A549 (cell line): ENCODE data around the gene RAB3IP. TPM values are rescaled to one million over a fixed set of nuclear protein-coding genes. Genes with fewer than 3 reads are reported as not detected.

Source experiments
- ATAC-seq, 2 experiments: fragments of 200-7000 bp in 1 of 2; fragments of >200 bp in 1 of 2; cut with Nextera tagmentation in 1 of 2; cut with Tn5 transposase in 1 of 2; 3 replicates each; pipeline versions ENCODE4 v1.8.0 to v1.9.1; 2018 to 2020; ENCODE audit warnings: mild to moderate bottlenecking in 1 of 2, moderate library complexity in 1 of 2
- CTCF ChIA-PET: fragments of 300-600 bp; sonication (Branson Sonifier 250); formaldehyde crosslinking; extraction: SDS; loops from one replicate; lab custom pipeline; 2021; ENCODE audit warnings: antibody characterized with exemption, inconsistent platforms; lab: Yijun Ruan, JAX
- POLR2A ChIA-PET: fragments of 350-600 bp; formaldehyde crosslinking; extraction: SDS; loops from one replicate; lab custom pipeline; 2021; ENCODE audit warnings: antibody characterized with exemption, inconsistent platforms; lab: Yijun Ruan, JAX
- DNase-seq, 2 experiments: peaks; one replicate each; pipeline versions ENCODE4 v3.0.0 to v3.0.0-alpha.2; 2011 to 2016; ENCODE audit warnings: low read depth in 1 of 2, low spot score in 1 of 2
- FAIRE-seq: peaks from 2 replicates; lab custom pipeline; 2011; peaks lifted over from hg19 to GRCh38; lab: Jason Lieb, UNC
- H3K27ac ChIP-seq, 2 experiments: fragments of >200 bp; sonication (Bioruptor Twin); formaldehyde crosslinking; 3 replicates each; pipeline ENCODE4 v1.5.1; 2016 to 2017
- H3K4me1 ChIP-seq: fragments of >200 bp; sonication (Bioruptor Twin); formaldehyde crosslinking; 3 replicates; pipeline ENCODE4 v1.6.1; 2016
- H3K4me2 ChIP-seq: fragments of >200 bp; sonication (Bioruptor Twin); formaldehyde crosslinking; 3 replicates; pipeline ENCODE4 v1.6.1; 2016
- H3K4me3 ChIP-seq: fragments of >200 bp; sonication (Bioruptor Twin); formaldehyde crosslinking; 3 replicates; pipeline ENCODE4 v1.5.1; 2016
- H3K9me3 ChIP-seq: fragments of >200 bp; sonication (Bioruptor Twin); formaldehyde crosslinking; 3 replicates; pipeline ENCODE4 v1.6.1; 2016
- CBX2 ChIP-seq: fragments of 200-600 bp; sonication (generic); IDR thresholded peaks from 2 replicates; pipeline ENCODE4 v1.6.1; 2016; ENCODE audit warnings: low read depth, mild to moderate bottlenecking, borderline replicate concordance
- CBX8 ChIP-seq: fragments of 200-600 bp; sonication (generic); IDR thresholded peaks from 2 replicates; pipeline ENCODE4 v1.6.1; 2016
- GATA3 ChIP-seq: IDR thresholded peaks from 2 replicates; pipeline ENCODE4 v1.6.1; 2012; ENCODE audit warnings: borderline replicate concordance
- HEYL ChIP-seq: fragments of 250-450 bp; sonication (Bioruptor Pico); IDR thresholded peaks from 2 replicates; pipeline ENCODE4 v1.8.0; 2021; ENCODE audit warnings: mild to moderate bottlenecking, moderate library complexity
- HOXA7 ChIP-seq: fragments of 250-450 bp; sonication (Bioruptor Pico); IDR thresholded peaks from 2 replicates; pipeline ENCODE4 v1.5.0; 2020; ENCODE audit warnings: mild to moderate bottlenecking, moderate library complexity
- HOXB5 ChIP-seq: fragments of 250-450 bp; sonication (Bioruptor Pico); IDR thresholded peaks from 2 replicates; pipeline ENCODE4 v1.5.0; 2020; ENCODE audit warnings: mild to moderate bottlenecking, moderate library complexity
- KDM1A ChIP-seq: fragments of 200-600 bp; sonication (generic); IDR thresholded peaks from 2 replicates; pipeline ENCODE4 v1.6.1; 2016; ENCODE audit warnings: low read depth, mild to moderate bottlenecking
- MAFK ChIP-seq: fragments of 450-650 bp; IDR thresholded peaks from 2 replicates; pipeline ENCODE4 v1.6.1; 2014; ENCODE audit not compliant: partially characterized antibody
- NFE2L2 ChIP-seq: fragments of 150-350 bp; conservative IDR thresholded peaks from 2 replicates; pipeline ENCODE4 v1.6.1; 2014; ENCODE audit warnings: low read length
- NR3C1 ChIP-seq: fragments of >200 bp; sonication (Bioruptor Twin); formaldehyde crosslinking; IDR thresholded peaks from 3 replicates; pipeline ENCODE4 v1.6.1; 2017
- POLR2A ChIP-seq: IDR thresholded peaks from 2 replicates; pipeline ENCODE4 v1.6.1; 2012; ENCODE audit warnings: mild to moderate bottlenecking, low read length
- RARB ChIP-seq: fragments of 250-450 bp; sonication (Bioruptor Pico); IDR thresholded peaks from 2 replicates; pipeline ENCODE4 v1.8.0; 2021; ENCODE audit warnings: mild to moderate bottlenecking, moderate library complexity
- SMC3 ChIP-seq: fragments of >200 bp; sonication (Bioruptor Twin); formaldehyde crosslinking; IDR thresholded peaks from 3 replicates; pipeline ENCODE4 v1.6.1; 2018; ENCODE audit warnings: inconsistent platforms
- TFCP2L1 ChIP-seq: fragments of 250-450 bp; sonication (Bioruptor Pico); IDR thresholded peaks from 2 replicates; pipeline ENCODE4 v1.5.0; 2021; ENCODE audit warnings: mild to moderate bottlenecking
- ZNF302 ChIP-seq: fragments of 250-450 bp; sonication (Bioruptor Pico); IDR thresholded peaks from 2 replicates; pipeline ENCODE4 v1.9.0; 2021; ENCODE audit warnings: inconsistent platforms, mild to moderate bottlenecking, moderate library complexity
- ZSCAN20 ChIP-seq: fragments of 250-450 bp; sonication (Bioruptor Pico); IDR thresholded peaks from 2 replicates; pipeline ENCODE4 v1.8.0; 2022; ENCODE audit warnings: mild to moderate bottlenecking, moderate library complexity
- WGBS: methylation state at CpG from one replicate; pipeline ENCODE4 v1.1.6; 2017; ENCODE audit errors: missing lambda C conversion rate; 5-methylcytosine and 5-hydroxymethylcytosine counted together
- polyA plus RNA-seq, 4 experiments: library from polyadenylated mRNA; depleted of rRNA in 3 of 4; stranded (reverse); fragments of >200 nt; fragmentation: RNase III in 1 of 4; extraction: RNeasy Plus Mini Kit Qiagen cat#74134 plus additional on column Dnase treatment in 1 of 4; gene quantifications; 2 replicates in 3 of 4; 3 replicates in 1 of 4; pipeline ENCODE4 v1.2.3, GENCODE V29; 2011 to 2017
- TF ChIP-seq, protein P1 (sequence below): IDR thresholded peaks from 2 replicates; pipeline ENCODE4 v1.6.1; 2012
- TF ChIP-seq, protein P2 (sequence below): fragments of 250-450 bp; sonication (Bioruptor Pico); IDR thresholded peaks from 2 replicates; pipeline ENCODE4 v1.5.0; 2021; ENCODE audit warnings: mild to moderate bottlenecking, moderate library complexity, borderline replicate concordance
- TF ChIP-seq, protein P3 (sequence below): IDR thresholded peaks from 2 replicates; pipeline ENCODE4 v1.6.1; 2012; ENCODE audit warnings: low read depth, borderline replicate concordance

Gene RAB3IP
- polyA plus RNA-seq, 2 of the 4 experiments (the other 2 are of a cell fraction): 12.1 to 46.4 TPM

DNA sequence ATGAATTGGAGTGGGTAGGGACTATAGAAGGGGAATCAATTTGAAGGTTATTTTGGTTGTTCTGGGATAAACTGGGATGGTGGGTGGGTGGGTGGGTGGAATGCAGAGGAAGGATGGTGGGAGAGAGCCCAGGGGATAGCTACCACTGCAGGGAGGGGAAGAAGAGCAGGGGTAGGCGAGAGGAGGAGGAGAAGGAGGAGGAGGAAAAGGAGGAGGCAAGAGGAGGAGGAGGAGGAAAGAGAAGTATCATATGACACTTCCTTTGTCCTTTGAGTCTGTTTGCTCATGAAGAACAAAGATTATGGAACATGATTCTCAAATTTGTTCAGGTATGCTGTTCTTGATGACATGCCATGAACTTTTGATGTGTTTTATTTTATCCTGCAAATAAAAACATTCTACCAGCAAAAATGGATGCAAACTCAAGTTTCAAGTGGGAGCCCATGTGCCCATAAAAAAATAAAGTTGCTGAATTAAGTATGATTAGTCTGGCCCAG lies 35.5 kb upstream of the RAB3IP start:
- H3K4me2 ChIP-seq: no peak overlapping the region
- DNase-seq: no peak
- POLR2A ChIA-PET: no interaction called here
- no peak overlapping the region for H3K27ac ChIP-seq
- no peaks in the 10 kb centered on the region for H3K9me3 ChIP-seq
- CTCF ChIA-PET: no interaction called here
- no peaks in the 10 kb centered on the region for H3K4me1 ChIP-seq
- 45% methylated on average over 1 of the region's 1 CpG for WGBS
- no peak overlapping the region for H3K4me3 ChIP-seq
- no peak for FAIRE-seq
- TF ChIP-seq SMC3 (no peak), ZNF302 (CRISPR knock-in tag) (0 out of 2 replicates have a peak, but pooled peaks have one; percentile 20), RARB (CRISPR knock-in tag) (no peak)
- TF ChIP-seq, all 56 proteins: peak for 1
- no peak for ATAC-seq

DNA sequence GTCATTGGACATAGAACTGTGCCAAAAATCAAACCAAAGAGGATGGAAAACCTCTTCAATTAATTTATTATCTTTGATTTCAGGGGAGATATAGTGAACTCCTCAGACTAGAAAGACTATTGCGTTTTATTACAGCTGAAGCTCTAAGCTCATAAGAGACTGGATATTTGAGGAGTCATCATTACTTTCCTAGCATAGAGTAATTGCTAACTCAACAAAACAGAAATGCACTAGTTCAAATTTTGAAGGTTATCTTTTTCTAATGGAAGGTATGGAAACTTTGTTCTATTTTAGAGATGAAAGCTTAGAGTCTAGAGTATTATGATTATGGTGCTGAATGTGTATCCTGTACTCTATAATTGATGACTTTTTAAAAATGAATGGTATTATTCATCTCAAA lies 34.3 kb upstream of the RAB3IP start:
- Histone ChIP-seq H3K4me3 (no peak overlapping the region), H3K4me1 (no peaks in the 10 kb centered on the region), H3K4me2 (no peak overlapping the region)
- DNase-seq: no peak
- FAIRE-seq: no peak
- POLR2A ChIA-PET: no interaction called here
- WGBS: 0% methylated on average over 1 of the region's 1 CpG
- TF ChIP-seq CBX2: no peak
- TF ChIP-seq NR3C1: no peak
- TF ChIP-seq, protein P1, sequence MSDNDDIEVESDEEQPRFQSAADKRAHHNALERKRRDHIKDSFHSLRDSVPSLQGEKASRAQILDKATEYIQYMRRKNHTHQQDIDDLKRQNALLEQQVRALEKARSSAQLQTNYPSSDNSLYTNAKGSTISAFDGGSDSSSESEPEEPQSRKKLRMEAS: no peak
- TF ChIP-seq MAFK: peak; percentile 52
- TF ChIP-seq, protein P2, sequence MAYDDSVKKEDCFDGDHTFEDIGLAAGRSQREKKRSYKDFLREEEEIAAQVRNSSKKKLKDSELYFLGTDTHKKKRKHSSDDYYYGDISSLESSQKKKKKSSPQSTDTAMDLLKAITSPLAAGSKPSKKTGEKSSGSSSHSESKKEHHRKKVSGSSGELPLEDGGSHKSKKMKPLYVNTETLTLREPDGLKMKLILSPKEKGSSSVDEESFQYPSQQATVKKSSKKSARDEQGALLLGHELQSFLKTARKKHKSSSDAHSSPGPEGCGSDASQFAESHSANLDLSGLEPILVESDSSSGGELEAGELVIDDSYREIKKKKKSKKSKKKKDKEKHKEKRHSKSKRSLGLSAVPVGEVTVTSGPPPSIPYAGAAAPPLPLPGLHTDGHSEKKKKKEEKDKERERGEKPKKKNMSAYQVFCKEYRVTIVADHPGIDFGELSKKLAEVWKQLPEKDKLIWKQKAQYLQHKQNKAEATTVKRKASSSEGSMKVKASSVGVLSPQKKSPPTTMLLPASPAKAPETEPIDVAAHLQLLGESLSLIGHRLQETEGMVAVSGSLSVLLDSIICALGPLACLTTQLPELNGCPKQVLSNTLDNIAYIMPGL (CRISPR knock-in tag): no peak
- TF ChIP-seq, protein P3, sequence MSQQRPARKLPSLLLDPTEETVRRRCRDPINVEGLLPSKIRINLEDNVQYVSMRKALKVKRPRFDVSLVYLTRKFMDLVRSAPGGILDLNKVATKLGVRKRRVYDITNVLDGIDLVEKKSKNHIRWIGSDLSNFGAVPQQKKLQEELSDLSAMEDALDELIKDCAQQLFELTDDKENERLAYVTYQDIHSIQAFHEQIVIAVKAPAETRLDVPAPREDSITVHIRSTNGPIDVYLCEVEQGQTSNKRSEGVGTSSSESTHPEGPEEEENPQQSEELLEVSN: no peak
- TF ChIP-seq, all 56 proteins: peak for 1
- ATAC-seq: no peak
- Histone ChIP-seq H3K27ac (no peak overlapping the region), H3K9me3 (no peaks in the 10 kb centered on the region)
- CTCF ChIA-PET: interaction anchor here (1.2 to 1.3 kb wide), 2 partner anchors 34 to 65 kb away, joined by 3 to 4 read pairs; no protein-coding TSS in a partner anchor

DNA sequence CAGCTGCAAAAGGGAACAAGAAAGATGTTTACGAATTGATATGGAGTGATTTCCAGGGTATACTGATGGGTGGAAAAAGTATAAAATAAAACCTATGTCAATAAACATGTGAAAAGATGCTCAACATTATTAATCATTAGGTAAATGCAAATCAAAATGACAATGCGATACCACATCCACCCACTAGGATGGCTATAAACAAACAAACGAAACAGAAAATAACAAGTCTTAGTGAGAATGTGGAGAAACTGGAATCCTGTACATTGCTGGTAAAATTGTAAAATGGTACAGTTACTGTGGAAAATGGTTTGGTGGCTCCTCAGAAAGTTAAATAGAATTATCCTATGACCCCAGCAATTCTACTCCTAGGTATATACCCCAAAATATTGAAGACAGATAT lies 30.0 kb upstream of the RAB3IP start:
- CTCF ChIA-PET: no interaction called here
- POLR2A ChIA-PET: no interaction called here
- DNase-seq: peak in 1 of 2 experiments; percentile 14
- no peaks in the 10 kb centered on the region for H3K4me1 ChIP-seq
- WGBS: 64% methylated on average over 3 of the region's 3 CpGs
- no peak for ATAC-seq
- H3K4me2 ChIP-seq: no peak overlapping the region
- H3K9me3 ChIP-seq: no peaks in the 10 kb centered on the region
- no peak for FAIRE-seq
- TF ChIP-seq ZSCAN20 (CRISPR knock-in tag): no peak
- no peak for TF ChIP-seq CBX2
- TF ChIP-seq, all 56 proteins: peak for 0
- Histone ChIP-seq H3K27ac (no peak overlapping the region), H3K4me3 (no peak overlapping the region)

DNA sequence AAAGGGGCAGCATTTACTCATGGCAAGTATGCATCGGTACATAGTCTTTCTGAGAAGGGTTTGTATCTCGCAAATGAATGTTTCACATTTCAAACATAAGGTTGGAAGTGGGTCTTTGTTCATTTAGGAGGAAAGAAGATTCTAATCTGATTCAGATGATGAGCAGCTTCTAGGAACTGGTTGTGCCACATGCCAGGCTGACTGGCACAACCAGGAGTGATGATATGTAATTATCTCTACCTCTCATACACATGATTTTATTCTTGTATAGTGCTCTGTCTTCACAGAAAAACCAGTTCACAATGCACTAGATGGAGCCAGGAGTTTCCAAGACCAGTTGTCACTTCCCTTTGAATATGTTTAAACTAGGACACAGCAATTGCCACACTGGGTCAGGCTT lies 25.8 kb upstream of the RAB3IP start:
- H3K27ac ChIP-seq: no peak overlapping the region
- TF ChIP-seq CBX2 (no peak), KDM1A (no peak), ZSCAN20 (CRISPR knock-in tag) (no peak), HOXA7 (CRISPR knock-in tag) (no peak), POLR2A (no peak), HEYL (CRISPR knock-in tag) (no peak), TFCP2L1 (no peak), SMC3 (no peak), HOXB5 (CRISPR knock-in tag) (no peak), CBX8 (no peak), GATA3 (no peak), NFE2L2 (no peak)
- TF ChIP-seq, all 56 proteins: peak for 0
- Histone ChIP-seq H3K4me2 (no peak overlapping the region), H3K4me3 (no peak overlapping the region), H3K9me3 (no peaks in the 10 kb centered on the region), H3K4me1 (no peaks in the 10 kb centered on the region)
- ATAC-seq: 0 out of 6 replicates have a peak, but pooled peaks of 1 of the 2 experiments have one; percentile 13
- POLR2A ChIA-PET: no interaction called here
- no peak for DNase-seq
- FAIRE-seq: no peak
- CTCF ChIA-PET: interaction anchor here (1.0 kb wide), 1 partner anchor 22 kb away, joined by 3 read pairs; no protein-coding TSS in a partner anchor
- 85% methylated on average over 2 of the region's 2 CpGs for WGBS
